ENCODE results near the gene BABAM1. TPM values are rescaled to one million over a fixed set of nuclear protein-coding genes. Genes with fewer than 3 reads are reported as not detected.
"Not testable (repeated sequence)": the region's sequence is repeated elsewhere in the genome, so short reads cannot be mapped to it uniquely, and the experiment has no call there.

BABAM1 gene
- total RNA-seq, 1 experiment from 2014 or later, result 174 TPM

GRCh38 chr19:17268754-17269153 is 1.5 kb downstream of the BABAM1 start:
- DNase-seq (ENCODE audit: low read depth), result no peak

- not testable (repeated sequence) for DNase-seq (ENCODE audit: low read depth)
Measured at GRCh38 chr19:17274892-17275291, 7.6 kb downstream of the BABAM1 start.

GRCh38 chr19:17275441-17276175 is 8.4 kb downstream of the BABAM1 start:
- no peak for DNase-seq (ENCODE audit: low read depth)

- no peak for DNase-seq (ENCODE audit: low read depth)
Measured at GRCh38 chr19:17279436-17279835, 12.2 kb downstream of the BABAM1 start.

GRCh38 chr19:17281391-17282304 is 14.4 kb downstream of the BABAM1 start, which contains the start of gene ANKLE1:
ANKLE1 (plus strand) TSS chr19:17281901; CDS start chr19:17281921, 20 bp downstream.
- DNase-seq (ENCODE audit: low read depth), result peak; percentile 61

- DNase-seq (ENCODE audit: low read depth), result peak; percentile 93
Measured at GRCh38 chr19:17282488-17283125, 15.4 kb downstream of the BABAM1 start.

- DNase-seq (ENCODE audit: low read depth), result no peak
Measured at GRCh38 chr19:17283504-17283996, 16.3 kb downstream of the BABAM1 start.

- DNase-seq (ENCODE audit: low read depth), result no peak
Measured at GRCh38 chr19:17285415-17286135, 18.3 kb downstream of the BABAM1 start.

- DNase-seq (ENCODE audit: low read depth), result no peak
Measured at GRCh38 chr19:17286263-17286662, 19.0 kb downstream of the BABAM1 start.

- no peak for DNase-seq (ENCODE audit: low read depth)
Measured at GRCh38 chr19:17286752-17287151, 19.5 kb downstream of the BABAM1 start.

- peak; percentile 83 for DNase-seq (ENCODE audit: low read depth)
Measured at GRCh38 chr19:17289489-17289888, 22.2 kb downstream of the BABAM1 start.

- DNase-seq (ENCODE audit: low read depth), result peak; percentile 92
Measured at GRCh38 chr19:17292301-17293074, 25.2 kb downstream of the BABAM1 start.

- no peak for DNase-seq (ENCODE audit: low read depth)
Measured at GRCh38 chr19:17293605-17294004, 26.4 kb downstream of the BABAM1 start.

GRCh38 chr19:17294051-17294891 is 27.0 kb downstream of the BABAM1 start:
- DNase-seq (ENCODE audit: low read depth), result peak; percentile 44

- not testable (repeated sequence) for DNase-seq (ENCODE audit: low read depth)
Measured at GRCh38 chr19:17295551-17295950, 28.3 kb downstream of the BABAM1 start.

GRCh38 chr19:17296273-17296672 is 29.0 kb downstream of the BABAM1 start:
- peak; percentile 76 for DNase-seq (ENCODE audit: low read depth)

GRCh38 chr19:17296976-17297375 is 29.7 kb downstream of the BABAM1 start:
- no peak for DNase-seq (ENCODE audit: low read depth)

- no peak for DNase-seq (ENCODE audit: low read depth)
Measured at GRCh38 chr19:17300992-17301619, 33.9 kb downstream of the BABAM1 start.

All from Daoy (cell line).